ENCODE data around the gene PTGR3. TPM values are rescaled to one million over a fixed set of nuclear protein-coding genes. Genes with fewer than 3 reads are reported as not detected.

Gene PTGR3
- total and polyA plus RNA-seq, 9 donors, result 15.4 to 55.7 (median 30.5) TPM

- Histone ChIP-seq H3K4me1 (ENCODE audit: insufficient read depth) (peaks cover 29% of the 10 kb centered on the region), H3K27ac (no peak overlapping the region)
- no peak for TF ChIP-seq EP300 (IDR thresholded peaks at IDR 0.05)
- TF ChIP-seq POLR2A (IDR thresholded peaks at IDR 0.05), result no peak
- TF ChIP-seq, protein P1, sequence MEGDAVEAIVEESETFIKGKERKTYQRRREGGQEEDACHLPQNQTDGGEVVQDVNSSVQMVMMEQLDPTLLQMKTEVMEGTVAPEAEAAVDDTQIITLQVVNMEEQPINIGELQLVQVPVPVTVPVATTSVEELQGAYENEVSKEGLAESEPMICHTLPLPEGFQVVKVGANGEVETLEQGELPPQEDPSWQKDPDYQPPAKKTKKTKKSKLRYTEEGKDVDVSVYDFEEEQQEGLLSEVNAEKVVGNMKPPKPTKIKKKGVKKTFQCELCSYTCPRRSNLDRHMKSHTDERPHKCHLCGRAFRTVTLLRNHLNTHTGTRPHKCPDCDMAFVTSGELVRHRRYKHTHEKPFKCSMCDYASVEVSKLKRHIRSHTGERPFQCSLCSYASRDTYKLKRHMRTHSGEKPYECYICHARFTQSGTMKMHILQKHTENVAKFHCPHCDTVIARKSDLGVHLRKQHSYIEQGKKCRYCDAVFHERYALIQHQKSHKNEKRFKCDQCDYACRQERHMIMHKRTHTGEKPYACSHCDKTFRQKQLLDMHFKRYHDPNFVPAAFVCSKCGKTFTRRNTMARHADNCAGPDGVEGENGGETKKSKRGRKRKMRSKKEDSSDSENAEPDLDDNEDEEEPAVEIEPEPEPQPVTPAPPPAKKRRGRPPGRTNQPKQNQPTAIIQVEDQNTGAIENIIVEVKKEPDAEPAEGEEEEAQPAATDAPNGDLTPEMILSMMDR (IDR thresholded peaks at IDR 0.05), result no peak
These were observed 21.5 kb upstream of the PTGR3 start for GRCh38 chr18:75230163-75231052.

DNA sequence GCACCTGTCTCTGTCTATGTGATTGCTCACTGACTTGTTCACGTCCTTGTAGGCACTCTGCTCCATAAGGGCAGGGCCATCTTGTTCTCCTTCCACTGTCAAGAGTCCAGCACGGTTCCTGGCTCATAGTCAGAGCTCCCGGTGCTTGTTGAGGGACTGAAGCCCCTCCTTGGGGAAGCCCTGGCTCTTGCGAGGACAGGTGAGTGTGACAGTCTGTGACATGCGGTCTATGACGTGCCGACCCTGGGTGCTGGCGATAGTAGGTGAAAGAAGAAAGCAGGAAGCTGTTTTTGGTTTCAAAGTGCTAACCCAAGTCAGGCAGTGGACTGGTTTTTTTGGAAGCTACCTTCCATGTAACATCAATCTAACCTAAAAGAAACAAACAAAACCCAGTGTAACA, 20.5 kb upstream of the PTGR3 start:
- intact Hi-C loops (cut with DNase I), result no loop called here
- Histone ChIP-seq H3K27ac (no peak overlapping the region), H3K4me1 (ENCODE audit: insufficient read depth) (peaks cover 32% of the 10 kb centered on the region), H3K9me3 (no peaks in the 10 kb centered on the region), H3K4me3 (no peak overlapping the region), H3K36me3 (no peaks in the 10 kb centered on the region), H3K27me3 (no peaks in the 10 kb centered on the region)
- TF ChIP-seq, protein P1 (IDR thresholded peaks at IDR 0.05), result no peak
- TF ChIP-seq EP300 (IDR thresholded peaks at IDR 0.05) (no peak), POLR2A (IDR thresholded peaks at IDR 0.05) (no peak)
- whole genome bisulfite sequencing, 3 donors, result 91 to 96% (median 95%) methylated on average over 8 of the region's 8 CpGs
- no peak for DNase-seq

More at GRCh38 chr18:75230163-75231052, 21.5 kb upstream of the PTGR3 start:
- Histone ChIP-seq H3K4me3 (no peak overlapping the region), H3K36me3 (no peaks in the 10 kb centered on the region), H3K27me3 (no peaks in the 10 kb centered on the region), H3K9me3 (no peaks in the 10 kb centered on the region)
- 82 to 85% (median 84%) methylated on average over 17 of the region's 17 CpGs for WGBS, 3 donors
- DNase-seq, result no peak
- intact Hi-C loops (cut with DNase I), result no loop called here

DNA sequence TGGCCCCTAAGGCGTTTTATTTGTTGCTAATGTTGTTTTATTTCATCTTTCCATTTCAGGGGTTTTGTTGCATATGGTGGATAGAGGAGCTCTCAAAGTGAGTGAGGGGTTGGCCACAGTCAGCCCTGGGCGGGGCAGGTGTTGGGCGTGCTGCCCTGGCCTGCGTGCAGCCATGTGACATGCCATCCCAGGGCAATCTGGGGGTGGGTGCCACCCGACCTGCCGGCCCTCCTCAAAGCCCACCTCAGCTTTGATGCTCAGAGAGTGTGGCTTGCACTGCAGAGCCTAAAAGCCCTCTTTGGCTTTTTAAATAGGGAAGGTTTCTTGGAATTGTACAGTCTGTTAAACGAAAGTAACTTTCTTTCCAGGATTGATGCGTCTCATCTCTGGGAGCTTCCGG, 20.0 kb upstream of the PTGR3 start:
- Histone ChIP-seq H3K36me3 (no peaks in the 10 kb centered on the region), H3K9me3 (no peaks in the 10 kb centered on the region), H3K27ac (no peak overlapping the region), H3K4me1 (ENCODE audit: insufficient read depth) (peaks cover 32% of the 10 kb centered on the region), H3K4me3 (no peak overlapping the region), H3K27me3 (no peaks in the 10 kb centered on the region)
- no peak for DNase-seq
- TF ChIP-seq POLR2A (IDR thresholded peaks at IDR 0.05) (no peak), EP300 (IDR thresholded peaks at IDR 0.05) (no peak)
- TF ChIP-seq, protein P1 (IDR thresholded peaks at IDR 0.05), result no peak
- 88 to 95% (median 89%) methylated on average over 9 of the region's 9 CpGs for WGBS, 3 donors
- intact Hi-C loops (cut with DNase I), result no loop called here

DNA sequence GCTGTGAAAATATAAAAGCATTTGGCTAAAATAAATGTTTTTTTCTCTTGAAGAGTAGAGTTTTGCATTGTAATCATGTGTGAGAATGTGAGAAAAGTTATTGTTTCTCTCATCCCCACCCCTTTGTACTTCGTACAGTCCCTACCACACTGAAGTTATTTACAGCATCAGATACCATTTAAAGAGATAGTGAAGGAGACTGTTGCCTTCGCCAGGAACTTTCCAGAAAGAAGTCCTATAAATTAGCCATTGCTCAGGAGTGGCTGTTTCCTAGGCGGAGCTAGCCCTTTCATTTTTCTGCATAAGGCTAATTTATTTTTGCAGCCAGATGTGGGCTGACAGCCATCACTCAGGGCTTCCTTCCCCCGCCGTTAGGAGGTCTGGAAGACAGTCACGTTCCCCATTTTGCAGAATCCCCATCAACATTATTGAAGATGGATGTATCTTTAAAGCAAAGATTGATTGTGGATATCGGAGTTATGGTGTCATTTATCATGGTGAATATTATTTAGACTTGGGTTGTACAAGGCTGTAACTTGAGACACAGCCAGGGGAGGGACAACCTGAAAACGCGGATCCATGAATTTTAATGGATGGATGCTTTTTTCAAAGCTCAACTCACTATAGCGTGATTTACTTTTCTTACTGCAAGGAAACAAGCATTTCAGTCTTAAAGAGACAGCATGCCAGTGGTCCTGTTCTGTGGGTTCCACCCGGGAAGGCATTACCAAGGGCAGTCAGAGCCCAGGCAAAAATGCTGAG, 18.8 kb upstream of the PTGR3 start:
- no peak for TF ChIP-seq POLR2A (IDR thresholded peaks at IDR 0.05)
- no peak for TF ChIP-seq EP300 (IDR thresholded peaks at IDR 0.05)
- TF ChIP-seq, protein P1 (IDR thresholded peaks at IDR 0.05), result no peak
- 14 to 22% (median 16%) methylated on average over 11 of the region's 11 CpGs for WGBS, 3 donors

More for the DNA sequence above, 18.8 kb upstream of the PTGR3 start:
- peak overlapping the region; percentile 6 for H3K4me3 ChIP-seq
- no peak for DNase-seq
- H3K9me3 ChIP-seq, result no peaks in the 10 kb centered on the region
- no peaks in the 10 kb centered on the region for H3K36me3 ChIP-seq
- no peaks in the 10 kb centered on the region for H3K27me3 ChIP-seq
- H3K27ac ChIP-seq, result peak overlapping the region in 1 of 2 donors; percentile 46
- intact Hi-C loops (cut with DNase I), result no loop called here
- peaks cover 36% of the 10 kb centered on the region for H3K4me1 ChIP-seq (ENCODE audit: insufficient read depth)
